Spleen (tissue), 11 donors: ENCODE data around the gene TAF1B. TPM values are rescaled to one million over a fixed set of nuclear protein-coding genes. Genes with fewer than 3 reads are reported as not detected.

Source experiments
- DNase-seq: peaks from one replicate; pipeline ENCODE4 v3.0.0-alpha.2; 2020
- H3K27ac ChIP-seq, 8 donors: fragments of 200-600 bp; sonication (generic) in 7 of 8; 1 replicate in 4 of 8; 2 replicates in 4 of 8; pipeline versions ENCODE4 v1.5.0 to v1.8.0; 2016 to 2021; ENCODE audit warnings: inconsistent platforms in 4 of 8, mild to moderate bottlenecking in 4 of 8, moderate library complexity in 1 of 8
- H3K27me3 ChIP-seq, 7 donors: fragments of 200-600 bp; sonication (generic) in 6 of 7; replicated peaks in 1 of 7; 1 replicate in 4 of 7; 2 replicates in 3 of 7; pipeline versions ENCODE4 v1.5.0 to v1.8.0; 2016 to 2021; ENCODE audit warnings: inconsistent platforms in 3 of 7, mild to moderate bottlenecking in 1 of 7
- H3K36me3 ChIP-seq, 6 donors: fragments of 200-600 bp; sonication (generic) in 5 of 6; 1 replicate in 4 of 6; 2 replicates in 2 of 6; pipeline versions ENCODE4 v1.5.0 to v1.8.0; 2016 to 2021; ENCODE audit warnings: inconsistent platforms in 2 of 6
- H3K4me1 ChIP-seq, 6 donors: fragments of 200-600 bp; sonication (generic) in 5 of 6; 1 replicate in 3 of 6; 2 replicates in 3 of 6; pipeline versions ENCODE4 v1.5.0 to v1.8.0; 2016 to 2021; ENCODE audit warnings: inconsistent platforms in 3 of 6
- H3K4me3 ChIP-seq, 8 donors: fragments of 200-600 bp; sonication (generic) in 7 of 8; 1 replicate in 4 of 8; 2 replicates in 4 of 8; pipeline versions ENCODE4 v1.5.0 to v1.8.0; 2016 to 2021; ENCODE audit warnings: inconsistent platforms in 4 of 8, mild to moderate bottlenecking in 4 of 8, moderate library complexity in 2 of 8
- H3K9me3 ChIP-seq, 8 donors: fragments of 200-600 bp; sonication (generic) in 7 of 8; 1 replicate in 4 of 8; 2 replicates in 4 of 8; pipeline versions ENCODE4 v1.5.0 to v1.8.0; 2016 to 2021; ENCODE audit warnings: inconsistent platforms in 4 of 8
- CTCF ChIP-seq, 11 experiments: fragments of 200-600 bp in 7 of 11; fragments of 450-650 bp in 4 of 11; sonication (generic) in 4 of 11; IDR thresholded peaks in 8 of 11; conservative IDR thresholded peaks in 3 of 11; 1 replicate in 7 of 11; 2 replicates in 4 of 11; pipeline versions ENCODE4 v1.4.0 to v1.8.0; 2016 to 2021; ENCODE audit warnings: antibody characterized with exemption in 11 of 11, inconsistent platforms in 4 of 11, mild to moderate bottlenecking in 1 of 11
- POLR2A ChIP-seq, 3 donors: fragments of 450-650 bp; IDR thresholded peaks; one replicate each; pipeline ENCODE4 v1.5.1; 2017; ENCODE audit warnings: antibody characterized with exemption in 3 of 3, mild to moderate bottlenecking in 1 of 3
- POLR2AphosphoS5 ChIP-seq, 3 donors: sonication (generic); formaldehyde crosslinking; IDR thresholded peaks; one replicate each; pipeline ENCODE4 v1.5.1; 2017; ENCODE audit warnings: antibody characterized with exemption in 3 of 3
- WGBS, 5 donors: extraction: QIAGEN DNeasy Blood & Tissue Kit in 3 of 5; methylation state at CpG; one replicate each; pipeline versions ENCODE4 v1.1.5 to v1.1.7; 2013 to 2018; 5-methylcytosine and 5-hydroxymethylcytosine counted together
- intact Hi-C: fragments of 100-400 bp; cut with DNase I; formaldehyde crosslinking; loops from one replicate; pipeline ENCODE4 v1.15.0; 2023; ENCODE audit warnings: low total_unique reads
- polyA plus RNA-seq, 3 donors: library from polyadenylated mRNA; stranded (reverse); fragments of 200-250 nt; gene quantifications; one replicate each; pipeline ENCODE4 v1.2.1, GENCODE V29; 2013
- total RNA-seq, 7 donors: library from RNA; depleted of rRNA in 3 of 7; stranded (reverse); fragments of >200 nt in 3 of 7; fragmentation: NEBNext Ultra II Directional in 4 of 7; extraction: Animal tissue kit (Norgen Biotek cat#: 25700) in 4 of 7; gene quantifications; one replicate each; pipeline versions ENCODE4 v1.1.0 to v1.2.1, GENCODE V29; 2016 to 2021
- donor health status: healthy with polysubstance abuse.
- donor health status: DM: no; HTN: no; CAD: no; lungs with moderate emphysema.
- donor health status: DM: no; HTN: no; CAD: no.
- donor health status: Bipolar disorder and iron deficiency.
- donor health status: healthy.
- donor health status: DM: no; HTN: no; CAD: no.
- donor health status: DM: yes; HTN: yes; CAD: no.

TAF1B gene
- total and polyA plus RNA-seq, 10 donors, result 3.8 to 26.5 (median 16.7) TPM

- TF ChIP-seq POLR2AphosphoS5 (IDR thresholded peaks at IDR 0.05) (no peak), POLR2A (IDR thresholded peaks at IDR 0.05) (no peak), CTCF (IDR thresholded peaks at IDR 0.05 in 8 of 11, conservative IDR thresholded peaks at IDR 0.05 in 3 of 11) (no peak)
- H3K36me3 ChIP-seq, result no peaks in the 10 kb centered on the region
- H3K4me3 ChIP-seq, result no peak overlapping the region
- H3K27me3 ChIP-seq, result no peaks in the 10 kb centered on the region
- H3K4me1 ChIP-seq, result peaks cover 0 to 15% (median 5%) of the 10 kb centered on the region in 6 donors
- intact Hi-C loops, result no loop called here
- H3K9me3 ChIP-seq, result no peaks in the 10 kb centered on the region
- no peak for DNase-seq
- WGBS, 5 donors, result 52 to 73% (median 63%) methylated on average over 3 of the region's 3 CpGs
- no peak overlapping the region for H3K27ac ChIP-seq
Measured at GRCh38 chr2:9966491-9967022, 123.3 kb downstream of the TAF1B start.

GRCh38 chr2:9967053-9967775 lies 123.9 kb downstream of the TAF1B start:
- Histone ChIP-seq H3K4me3 (no peak overlapping the region), H3K27ac (no peak overlapping the region), H3K27me3 (no peaks in the 10 kb centered on the region), H3K36me3 (no peaks in the 10 kb centered on the region), H3K9me3 (no peaks in the 10 kb centered on the region), H3K4me1 (peaks cover 0 to 15% (median 5%) of the 10 kb centered on the region in 6 donors)
- DNase-seq, result no peak
- intact Hi-C loops, result no loop called here
- WGBS, 5 donors, result 84 to 91% (median 85%) methylated on average over 11 of the region's 11 CpGs
- TF ChIP-seq CTCF (IDR thresholded peaks at IDR 0.05 in 8 of 11, conservative IDR thresholded peaks at IDR 0.05 in 3 of 11), result no peak

- no peak for TF ChIP-seq POLR2A (IDR thresholded peaks at IDR 0.05)
- no peak for TF ChIP-seq CTCF (IDR thresholded peaks at IDR 0.05 in 8 of 11, conservative IDR thresholded peaks at IDR 0.05 in 3 of 11)
- TF ChIP-seq POLR2AphosphoS5 (IDR thresholded peaks at IDR 0.05), result no peak
- DNase-seq, result no peak
Measured at GRCh38 chr2:9968553-9969497, 125.6 kb downstream of the TAF1B start.

More at GRCh38 chr2:9968553-9969497, 125.6 kb downstream of the TAF1B start:
- Histone ChIP-seq H3K4me1 (peaks cover 0 to 15% (median 5%) of the 10 kb centered on the region in 6 donors), H3K4me3 (no peak overlapping the region), H3K9me3 (no peaks in the 10 kb centered on the region), H3K27me3 (no peaks in the 10 kb centered on the region), H3K36me3 (no peaks in the 10 kb centered on the region), H3K27ac (no peak overlapping the region)
- 91 to 95% (median 92%) methylated on average over 10 of the region's 10 CpGs for WGBS, 5 donors
- intact Hi-C loops, result no loop called here
